Measurements from ENCODE around the gene ORC3.

Gene ORC3

GRCh38 chr6:87589693-87590416 is at the start of gene ORC3, which contains the start of gene RARS2:
Gene ORC3, plus strand, starts transcription at chr6:87590135. Its CDS starts 34 bp downstream, at chr6:87590169.
Gene RARS2, minus strand, starts transcription at chr6:87589987. Its CDS starts 30 bp downstream, at chr6:87589957.
- peak; percentile 95 for DNase-seq (ENCODE audit: low read depth)

GRCh38 chr6:87540539-87540938 is 49.4 kb upstream of the ORC3 start:
- no peak for DNase-seq (ENCODE audit: low read depth)

GRCh38 chr6:87541041-87541440 is 48.9 kb upstream of the ORC3 start:
- no peak for DNase-seq (ENCODE audit: low read depth)

GRCh38 chr6:87541744-87542143 is 48.2 kb upstream of the ORC3 start:
- no peak for DNase-seq (ENCODE audit: low read depth)

GRCh38 chr6:87543696-87544473 is 46.0 kb upstream of the ORC3 start:
- no peak for DNase-seq (ENCODE audit: low read depth)

- DNase-seq (ENCODE audit: low read depth): no peak
Measured at GRCh38 chr6:87544474-87544735, 45.5 kb upstream of the ORC3 start.

GRCh38 chr6:87551799-87552198 is 38.1 kb upstream of the ORC3 start:
- no peak for DNase-seq (ENCODE audit: low read depth)

GRCh38 chr6:87553159-87553765 is 36.7 kb upstream of the ORC3 start:
- DNase-seq (ENCODE audit: low read depth): no peak

- no peak for DNase-seq (ENCODE audit: low read depth)
Measured at GRCh38 chr6:87555506-87555905, 34.4 kb upstream of the ORC3 start.

GRCh38 chr6:87558446-87558845 is 31.5 kb upstream of the ORC3 start:
- no peak for DNase-seq (ENCODE audit: low read depth)

- no peak for DNase-seq (ENCODE audit: low read depth)
Measured at GRCh38 chr6:87561017-87561416, 28.9 kb upstream of the ORC3 start.

- no peak for DNase-seq (ENCODE audit: low read depth)
Measured at GRCh38 chr6:87572021-87572420, 17.9 kb upstream of the ORC3 start.

GRCh38 chr6:87572883-87573282 is 17.1 kb upstream of the ORC3 start:
- no peak for DNase-seq (ENCODE audit: low read depth)

- no peak for DNase-seq (ENCODE audit: low read depth)
Measured at GRCh38 chr6:87573307-87574024, 16.5 kb upstream of the ORC3 start.

- DNase-seq (ENCODE audit: low read depth): no peak
Measured at GRCh38 chr6:87574237-87574804, 15.6 kb upstream of the ORC3 start.

GRCh38 chr6:87575423-87575822 is 14.5 kb upstream of the ORC3 start:
- no peak for DNase-seq (ENCODE audit: low read depth)

- no peak for DNase-seq (ENCODE audit: low read depth)
Measured at GRCh38 chr6:87583822-87584221, 6.1 kb upstream of the ORC3 start.

GRCh38 chr6:87586371-87587077 is 3.4 kb upstream of the ORC3 start:
- DNase-seq (ENCODE audit: low read depth): no peak

GRCh38 chr6:87588756-87589407 is 1.1 kb upstream of the ORC3 start:
- no peak for DNase-seq (ENCODE audit: low read depth)

GRCh38 chr6:87590417-87590880 is 514 bp downstream of the ORC3 start:
- DNase-seq (ENCODE audit: low read depth): no peak

GRCh38 chr6:87590990-87591389 is 1.1 kb downstream of the ORC3 start:
- no peak for DNase-seq (ENCODE audit: low read depth)

All from activated T-cell treated with anti-CD3 and anti-CD28 coated beads for 48 hours (primary cell).